DMS114 treated with DMSO at 0.1 percent for 48 hours (cell line): Measurements from ENCODE around the gene EIF2B4.
A peak's percentile ranks its signal among the peaks of the same experiment; 100 is the strongest.
"Not testable (repeated sequence)": the region's sequence is repeated elsewhere in the genome, so short reads cannot be mapped to it uniquely, and the experiment has no call there.

Experiments
- DNase-seq: peaks from one replicate; lab custom pipeline; 2025; ENCODE audit not compliant: unreplicated experiment; lab: John Stamatoyannopoulos, UW

EIF2B4 gene

DNA sequence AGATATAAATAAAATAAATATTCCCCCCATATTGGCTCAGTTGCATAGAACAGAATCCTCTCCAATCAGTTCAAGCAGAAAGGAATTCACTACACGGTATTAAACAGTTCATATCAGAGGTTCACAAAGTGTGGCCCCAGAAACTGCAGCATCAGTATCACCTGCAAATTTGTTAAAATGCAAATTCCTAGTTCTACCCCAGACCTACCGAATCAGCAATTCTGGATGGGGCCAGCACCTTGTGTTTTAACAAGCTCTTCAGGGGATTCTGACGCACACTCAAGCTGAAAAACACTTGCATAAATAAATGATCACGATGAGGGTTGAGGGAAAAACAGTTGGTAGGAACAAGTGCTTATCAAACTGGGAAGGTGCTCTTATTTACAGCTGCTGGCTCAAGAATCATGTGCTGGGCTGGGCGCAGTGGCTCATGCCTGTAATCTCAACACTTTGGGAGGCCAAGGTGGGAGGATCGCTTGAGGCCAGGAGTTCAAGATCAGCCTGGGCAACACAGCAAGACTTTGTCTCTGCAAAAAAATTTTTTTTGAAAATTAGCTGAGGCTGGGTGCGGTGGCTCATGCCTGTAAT lies 19.9 kb downstream of the EIF2B4 start:
- DNase-seq, result no peak

DNA sequence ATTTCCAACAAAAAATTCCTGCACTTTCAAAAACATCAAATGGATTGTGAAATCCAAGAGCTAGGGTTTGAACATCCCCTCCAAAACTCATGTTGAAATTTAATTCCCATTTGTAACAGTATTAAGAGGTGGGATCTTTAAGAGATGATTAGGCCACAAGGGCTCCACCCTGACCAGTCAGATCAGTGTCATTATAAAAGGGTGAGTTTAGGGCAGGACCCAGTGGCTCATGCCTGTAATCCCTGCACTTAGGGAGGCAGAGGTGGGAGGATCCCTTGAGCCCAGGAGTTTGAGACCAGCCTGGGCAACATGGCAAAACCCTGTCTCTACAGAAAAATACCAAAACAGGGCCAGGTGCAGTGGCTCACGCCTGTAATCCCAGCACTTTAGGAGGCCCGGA lies 22.5 kb downstream of the EIF2B4 start:
- DNase-seq, result no peak

DNA sequence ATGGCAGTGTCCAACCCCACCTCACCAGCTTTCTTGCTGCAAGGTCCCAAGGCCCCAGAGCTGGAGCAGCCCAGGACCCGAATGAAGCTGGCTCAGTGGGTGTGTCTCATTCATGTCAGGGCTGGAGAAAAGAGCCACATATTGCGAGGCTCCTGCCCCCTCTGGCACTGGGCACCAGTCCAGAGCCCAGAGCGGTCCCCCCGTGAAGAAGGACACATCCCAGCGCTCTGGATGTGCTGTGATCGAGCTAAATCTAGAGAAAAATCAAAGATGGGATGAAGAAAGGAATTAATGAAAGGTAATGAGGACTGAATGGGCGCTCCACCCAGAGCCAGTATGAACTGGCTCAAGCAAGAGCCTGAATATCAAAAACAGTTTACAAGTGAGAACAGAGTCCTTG lies 34.0 kb downstream of the EIF2B4 start:
- DNase-seq, result no peak

DNA sequence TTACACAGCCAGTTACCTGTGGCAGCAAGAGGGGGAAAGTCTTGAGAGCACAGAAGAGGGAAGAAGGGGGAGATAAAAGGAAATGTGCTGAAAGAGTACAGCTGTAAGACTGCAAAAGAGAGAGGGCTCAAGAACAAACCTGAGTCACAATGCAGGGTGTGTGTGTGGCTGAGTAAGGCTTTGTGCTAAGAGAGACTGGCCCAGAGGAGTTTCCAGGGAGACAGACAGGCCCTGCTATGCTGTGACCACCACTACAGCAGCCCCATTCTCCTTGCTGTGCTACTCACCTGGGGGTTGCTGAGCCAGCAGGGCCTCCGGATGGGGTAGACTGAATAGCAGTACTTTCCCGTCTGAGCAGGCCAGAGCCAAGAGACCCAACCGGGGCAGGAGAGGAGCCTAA lies 34.8 kb downstream of the EIF2B4 start:
- DNase-seq, result no peak

DNA sequence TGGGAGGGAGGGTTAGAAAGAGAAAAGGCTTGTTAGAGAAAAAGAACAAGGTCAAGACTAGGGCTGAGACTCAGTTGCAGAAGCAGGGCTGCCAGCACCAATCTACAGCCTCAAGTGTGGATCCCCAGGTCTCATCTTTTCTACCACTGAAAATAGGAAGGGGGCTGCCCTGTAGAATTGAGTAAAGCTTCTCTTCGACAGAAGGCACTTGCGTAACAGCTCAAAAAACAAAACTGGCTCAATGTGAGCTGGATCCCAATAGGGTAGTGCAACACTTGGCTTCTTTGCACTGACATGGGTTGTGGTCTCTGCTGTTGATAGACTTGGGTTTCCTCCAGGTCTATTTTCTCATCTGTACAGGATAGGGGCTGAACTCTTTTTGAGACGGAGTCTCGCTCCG lies 45.4 kb downstream of the EIF2B4 start:
- DNase-seq, result no peak

DNA sequence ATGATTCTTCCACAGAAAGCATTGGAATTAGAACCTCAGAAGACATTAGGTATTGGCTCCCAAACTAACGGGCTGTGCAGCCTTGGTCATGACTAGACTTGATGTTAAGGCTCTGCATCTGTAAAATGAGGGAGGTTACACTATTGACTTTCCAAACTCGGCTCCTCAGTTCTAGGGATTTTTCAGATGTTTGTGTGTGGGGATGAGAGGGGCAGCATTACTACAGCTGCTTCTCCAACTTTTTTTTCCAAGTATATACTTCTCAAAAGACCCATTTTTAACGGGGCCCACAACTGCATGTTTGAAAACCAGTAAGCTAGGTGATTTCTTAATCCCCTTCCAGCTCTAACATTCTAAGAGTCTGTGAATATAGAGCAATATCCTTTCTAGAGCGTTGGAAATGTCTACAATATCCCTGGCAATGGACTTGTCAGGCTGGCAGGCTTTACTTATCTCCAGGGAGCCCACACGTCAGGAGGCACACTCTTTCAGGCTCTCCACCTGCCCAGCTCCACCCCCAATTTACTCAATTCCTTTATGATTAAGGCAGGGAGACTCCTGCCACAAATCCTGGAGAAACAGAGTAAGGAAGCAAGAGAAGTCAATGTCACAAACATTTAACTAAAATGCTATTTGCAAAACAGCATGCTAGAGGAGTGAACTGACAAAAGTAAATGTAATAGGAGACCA lies 46.4 kb downstream of the EIF2B4 start:
- DNase-seq, result no peak

DNA sequence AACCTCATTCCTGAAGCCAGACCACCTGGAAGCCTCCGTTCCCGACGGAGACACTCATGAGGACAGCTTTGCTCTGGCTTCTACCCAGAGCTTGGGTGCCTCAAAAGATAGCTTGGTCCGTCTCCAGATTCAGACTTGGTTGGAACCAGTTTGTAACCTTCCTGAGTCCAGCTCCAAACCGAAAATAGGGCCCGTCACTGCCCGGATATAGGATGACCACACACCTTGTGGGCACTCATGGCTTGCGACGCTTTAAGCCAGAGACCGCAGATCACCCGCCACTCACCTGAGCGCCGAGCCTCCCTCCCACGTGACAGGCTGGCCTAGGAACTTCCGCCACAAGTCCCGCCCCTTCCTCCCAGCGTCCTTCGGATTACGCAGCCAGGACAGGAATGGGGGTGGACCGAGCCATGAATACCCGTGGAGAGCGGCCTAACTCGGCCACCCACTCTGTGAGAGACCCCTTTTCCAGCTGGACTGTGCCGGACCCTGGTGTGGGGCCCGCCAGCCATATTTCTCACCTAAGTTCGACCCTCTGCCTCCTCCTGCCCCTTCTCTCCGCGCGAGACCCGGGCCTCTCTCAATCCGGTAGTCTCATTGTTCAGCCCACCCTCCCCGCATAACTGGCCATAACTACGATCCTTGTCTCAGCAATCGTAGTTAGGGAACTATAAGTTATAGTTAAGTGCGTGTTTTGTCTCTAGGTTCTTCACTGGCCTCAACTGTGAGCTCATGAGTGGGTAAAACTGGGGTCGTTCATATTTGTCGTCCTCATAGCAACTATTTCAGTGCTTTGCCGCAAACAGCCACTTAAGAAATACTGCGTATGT lies 47.2 kb downstream of the EIF2B4 start, which contains the start of gene MPV17:
TSS of gene MPV17 (minus strand) at position 332 of the 830 bp plus-strand sequence. CDS start 580 bp downstream, outside the sequence.
- DNase-seq, result peak; percentile 81

DNA sequence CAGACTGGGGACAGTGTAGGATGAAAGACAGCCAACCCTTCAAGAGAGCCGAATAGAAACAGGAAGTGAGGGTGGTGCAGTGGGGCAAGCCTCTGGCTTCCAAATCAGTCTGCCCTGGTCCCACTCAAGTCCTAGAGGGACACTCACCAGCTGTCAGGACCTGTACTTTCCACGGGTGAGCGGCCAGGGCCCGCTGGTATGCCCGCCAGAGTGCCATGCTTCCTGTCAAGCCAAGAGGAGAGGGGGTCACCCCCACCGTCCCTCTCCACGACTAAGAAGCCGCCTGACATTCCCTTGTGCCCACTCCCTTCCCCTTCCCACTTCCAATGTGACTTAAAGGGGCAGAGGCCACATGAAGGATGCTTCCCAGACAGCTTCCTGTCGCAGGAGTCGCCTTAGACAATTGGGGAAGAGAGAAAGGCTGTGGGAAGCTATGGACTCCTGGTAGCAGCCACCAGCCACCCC lies 47.8 kb downstream of the EIF2B4 start:
- no peak for DNase-seq

DNA sequence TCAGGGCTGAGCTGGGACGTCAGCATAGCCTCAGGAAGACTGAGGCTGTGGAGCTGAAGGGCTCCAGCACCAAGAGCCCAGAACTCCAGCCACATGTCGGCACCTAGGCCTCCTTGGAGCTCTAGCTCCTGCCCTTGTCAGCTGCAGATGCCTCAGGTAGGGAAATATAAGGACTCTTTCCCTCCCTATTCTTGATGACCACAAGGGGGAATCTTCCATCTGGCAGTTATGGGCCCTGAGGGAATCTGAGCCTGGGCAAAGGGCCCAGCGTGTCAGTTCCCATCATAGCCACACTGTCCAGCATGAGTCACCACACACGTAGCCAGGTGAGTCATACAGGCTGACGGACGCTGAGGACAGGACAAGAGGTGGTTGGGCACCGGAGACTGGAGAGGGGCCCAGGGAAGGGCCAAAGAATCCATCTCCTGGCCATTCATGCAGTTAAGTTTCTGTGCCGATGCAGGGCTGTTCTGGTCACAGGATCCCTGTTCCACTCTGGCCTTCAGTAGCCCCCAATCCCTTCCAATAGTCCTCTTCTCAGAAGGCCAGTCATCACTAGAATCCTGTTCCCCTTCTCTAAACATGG lies 49.1 kb downstream of the EIF2B4 start:
- peak; percentile 29 for DNase-seq

DNA sequence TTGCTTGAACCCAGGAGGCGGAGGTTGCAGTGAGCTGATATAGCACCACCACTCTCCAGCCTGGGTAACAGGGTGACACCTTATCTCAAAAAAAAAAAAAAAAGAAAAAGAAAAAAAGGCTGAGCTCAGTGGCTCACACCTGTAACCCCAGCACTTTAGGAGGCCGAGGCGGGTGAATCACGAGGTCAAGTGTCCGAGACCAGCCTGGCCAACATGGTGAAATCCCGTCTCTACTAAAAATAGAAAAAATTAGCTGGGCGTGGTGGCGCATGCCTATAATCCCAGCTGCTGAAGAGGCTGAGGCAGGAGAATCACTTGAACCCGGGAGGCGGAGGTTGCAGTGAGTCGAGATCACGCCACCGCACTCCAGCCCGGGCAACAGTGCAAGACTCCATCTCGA lies 50.3 kb downstream of the EIF2B4 start:
- DNase-seq, result not testable (repeated sequence)

DNA sequence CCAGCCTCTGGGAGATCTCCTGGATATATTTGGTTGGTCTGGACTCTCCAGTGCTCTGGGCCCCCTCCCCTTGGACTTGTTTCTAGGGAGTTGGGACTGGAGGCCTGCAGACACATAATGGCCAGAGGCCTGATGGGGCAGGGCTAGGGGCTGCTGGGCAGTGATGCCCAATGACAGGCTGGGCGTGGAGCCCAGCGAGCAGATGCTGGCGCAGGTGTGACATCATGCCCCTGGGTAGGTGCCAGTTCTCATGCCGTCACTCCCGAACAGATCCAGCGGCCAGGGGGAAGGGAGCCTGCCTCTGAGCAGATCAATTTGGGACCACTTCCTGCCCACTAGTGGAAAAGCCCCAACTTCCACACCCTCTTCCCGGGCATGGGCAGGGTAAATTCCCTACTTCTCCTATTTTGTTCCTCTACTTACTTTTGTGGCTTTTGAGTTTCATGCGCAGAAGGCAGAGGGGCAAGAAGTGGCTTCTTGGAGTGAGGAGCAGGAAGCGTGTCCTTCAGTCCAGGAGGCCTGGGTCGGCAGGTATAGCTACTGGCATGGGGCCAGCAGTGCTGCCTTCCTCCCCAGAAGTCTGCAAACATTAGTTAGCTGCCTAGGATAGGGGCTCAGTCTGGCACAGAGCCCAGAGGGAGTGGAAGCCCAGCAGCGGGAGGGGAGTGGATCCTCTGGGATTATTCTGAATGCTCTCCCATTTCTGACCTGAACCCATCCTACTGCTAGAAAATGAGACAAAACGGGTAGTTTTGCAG lies 53.3 kb downstream of the EIF2B4 start:
- DNase-seq, result no peak

DNA sequence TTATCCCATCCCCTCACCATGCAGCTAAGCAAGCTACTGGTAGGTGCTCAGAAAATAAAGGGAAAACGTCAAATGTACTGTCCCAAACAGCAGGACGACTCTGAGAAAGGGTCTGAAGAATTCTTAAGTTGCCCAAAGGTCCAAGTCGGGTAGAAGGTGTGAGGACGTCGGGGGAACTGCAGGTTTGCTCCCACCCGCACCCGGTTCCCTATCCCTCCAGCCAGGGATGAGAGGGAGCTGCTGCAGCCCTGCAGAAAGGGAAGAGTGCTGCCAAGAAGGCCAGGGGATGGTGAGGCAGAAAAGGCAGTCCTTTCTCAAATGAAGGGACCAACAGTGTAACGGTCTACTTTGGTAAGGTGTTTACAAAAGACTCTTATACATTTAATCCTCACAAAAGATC lies 55.0 kb downstream of the EIF2B4 start:
- no peak for DNase-seq

DNA sequence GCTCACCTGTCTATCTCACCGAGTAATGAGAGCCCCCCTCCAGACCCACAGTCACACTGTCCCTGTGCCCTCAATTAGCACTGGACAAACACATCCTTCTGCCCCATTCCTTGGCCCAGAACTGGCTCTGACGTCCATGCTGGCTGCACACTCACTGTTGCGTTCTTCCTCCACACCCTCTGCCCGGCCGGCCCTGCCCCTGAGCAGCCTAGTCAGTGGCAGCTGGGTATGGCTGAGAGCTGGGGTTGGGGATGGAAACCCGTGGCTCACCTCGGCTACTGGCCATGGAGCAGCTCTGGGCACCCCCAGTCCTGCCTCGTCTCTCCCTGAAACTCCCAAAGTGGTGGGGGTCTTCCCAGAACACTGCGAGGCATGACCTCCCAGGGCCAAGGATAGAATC lies 55.4 kb downstream of the EIF2B4 start:
- DNase-seq, result no peak
